Endodermal cell (in vitro differentiated cells): ENCODE results near the gene CD180. TPM values are rescaled to one million over a fixed set of nuclear protein-coding genes. Genes with fewer than 3 reads are reported as not detected.

ENCODE experiments used
- DNase-seq: peaks from one replicate; pipeline ENCODE4 v3.0.0-alpha.2; 2017
- H3K27ac ChIP-seq: 2 replicates; pipeline ENCODE4 v1.5.1; 2013; ENCODE audit warnings: mild to moderate bottlenecking, low read depth, low read length, moderate library complexity
- H3K27me3 ChIP-seq: 2 replicates; pipeline ENCODE4 v1.6.1; 2013; ENCODE audit warnings: mild to moderate bottlenecking, low read length, moderate library complexity; ENCODE audit not compliant: insufficient read depth, control insufficient read depth, poor library complexity, severe bottlenecking
- H3K36me3 ChIP-seq: 2 replicates; pipeline ENCODE4 v1.7.0; 2013; ENCODE audit warnings: mild to moderate bottlenecking, low read length, moderate library complexity; ENCODE audit not compliant: control insufficient read depth, insufficient read depth
- H3K4me1 ChIP-seq: one replicate; pipeline ENCODE4 v1.7.0; 2013; ENCODE audit warnings: low read length; ENCODE audit not compliant: control insufficient read depth, insufficient read depth
- H3K4me3 ChIP-seq: 2 replicates; pipeline ENCODE4 v1.5.1; 2013; ENCODE audit warnings: mild to moderate bottlenecking, low read length, moderate library complexity
- H3K9ac ChIP-seq: 2 replicates; pipeline ENCODE4 v1.6.1; 2013; ENCODE audit warnings: mild to moderate bottlenecking, low read length, moderate library complexity; ENCODE audit not compliant: poor library complexity, severe bottlenecking; ENCODE audit errors: extremely low read depth
- H3K9me3 ChIP-seq: 2 replicates; pipeline ENCODE4 v1.6.1; 2013; ENCODE audit warnings: mild to moderate bottlenecking, low read length, moderate library complexity; ENCODE audit not compliant: control insufficient read depth
- H3K27ac Mint-ChIP-seq: 2 replicates; pipeline ENCODE4 v1.8.0; 2020; ENCODE audit warnings: mixed read lengths
- H3K27me3 Mint-ChIP-seq: 2 replicates; pipeline ENCODE4 v1.8.0; 2021; ENCODE audit warnings: mild to moderate bottlenecking, mixed read lengths; ENCODE audit not compliant: insufficient read depth
- H3K36me3 Mint-ChIP-seq: 2 replicates; pipeline ENCODE4 v1.8.0; 2020; ENCODE audit warnings: low read depth, mixed read lengths
- H3K4me1 Mint-ChIP-seq: 2 replicates; pipeline ENCODE4 v1.8.0; 2020; ENCODE audit warnings: mixed read lengths
- H3K4me3 Mint-ChIP-seq: 2 replicates; pipeline ENCODE4 v1.8.0; 2020; ENCODE audit warnings: mild to moderate bottlenecking, moderate library complexity, mixed read lengths
- H3K9me3 Mint-ChIP-seq: 2 replicates; pipeline ENCODE4 v1.8.0; 2020; ENCODE audit warnings: mild to moderate bottlenecking, mixed read lengths
- WGBS, 2 experiments: methylation state at CpG; one replicate each; pipeline versions ENCODE4 v1.1.5 to v1.1.7; 2013; ENCODE audit warnings: missing lambda C conversion rate in 2 of 2, mixed read lengths in 1 of 2; ENCODE audit not compliant: insufficient coverage in 1 of 2, insufficient read length in 1 of 2; 5-methylcytosine and 5-hydroxymethylcytosine counted together
- total RNA-seq, 2 donors: library from RNA; stranded (reverse); fragmentation: NEBNext Ultra II Directional in 1 of 2; extraction: Animal tissue kit (Norgen Biotek cat#: 25700) in 1 of 2; gene quantifications; 2 replicates in 1 of 2; 3 replicates in 1 of 2; pipeline ENCODE4 v1.2.1, GENCODE V29; 2021
- TF ChIP-seq, protein P1 (sequence below): fragments of 200-600 bp; sonication (generic); conservative IDR thresholded peaks from 2 replicates; pipeline ENCODE4 v1.5.0; 2021; ENCODE audit warnings: antibody characterized with exemption, mild to moderate bottlenecking

Gene CD180
- total RNA-seq, 2 donors from 2014 or later = not detected

DNA sequence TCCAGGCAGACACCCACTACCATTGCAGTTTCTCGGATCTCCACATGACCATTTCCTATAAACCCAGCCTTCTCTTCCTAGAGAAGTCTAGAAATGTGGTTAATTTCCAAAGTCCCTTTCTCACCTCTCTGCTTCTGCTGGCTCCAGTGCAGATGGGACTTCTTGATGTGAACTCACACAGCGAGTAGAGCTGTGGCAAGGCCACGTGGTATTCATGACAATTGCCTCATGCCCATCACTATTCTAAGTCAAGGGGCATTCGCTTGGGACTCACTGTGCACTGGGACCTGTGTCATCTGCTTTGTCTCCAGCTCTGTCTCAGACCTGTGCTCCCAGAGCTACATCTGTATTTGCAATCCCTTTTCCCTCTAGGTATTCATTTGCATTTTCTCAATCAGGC, 6.2 kb downstream of the CD180 start:
- Mint-ChIP-seq H3K4me3 (no peak overlapping the region), H3K4me1 (peaks cover 25% of the 10 kb centered on the region), H3K9me3 (peaks cover 15% of the 10 kb centered on the region), H3K27me3 (no peaks in the 10 kb centered on the region), H3K36me3 (peaks cover 2% of the 10 kb centered on the region), H3K27ac (peak overlapping the region; percentile 13)
- Histone ChIP-seq H3K4me1 (peaks cover 6% of the 10 kb centered on the region), H3K27ac (no peak overlapping the region), H3K36me3 (no peaks in the 10 kb centered on the region), H3K9ac (no peak overlapping the region), H3K27me3 (no peaks in the 10 kb centered on the region), H3K4me3 (no peak overlapping the region), H3K9me3 (peaks cover 16% of the 10 kb centered on the region)
- WGBS, 2 experiments = 92% methylated on average over 3 to 4 of the region's 4 CpGs
- DNase-seq = no peak
- TF ChIP-seq, protein P1, sequence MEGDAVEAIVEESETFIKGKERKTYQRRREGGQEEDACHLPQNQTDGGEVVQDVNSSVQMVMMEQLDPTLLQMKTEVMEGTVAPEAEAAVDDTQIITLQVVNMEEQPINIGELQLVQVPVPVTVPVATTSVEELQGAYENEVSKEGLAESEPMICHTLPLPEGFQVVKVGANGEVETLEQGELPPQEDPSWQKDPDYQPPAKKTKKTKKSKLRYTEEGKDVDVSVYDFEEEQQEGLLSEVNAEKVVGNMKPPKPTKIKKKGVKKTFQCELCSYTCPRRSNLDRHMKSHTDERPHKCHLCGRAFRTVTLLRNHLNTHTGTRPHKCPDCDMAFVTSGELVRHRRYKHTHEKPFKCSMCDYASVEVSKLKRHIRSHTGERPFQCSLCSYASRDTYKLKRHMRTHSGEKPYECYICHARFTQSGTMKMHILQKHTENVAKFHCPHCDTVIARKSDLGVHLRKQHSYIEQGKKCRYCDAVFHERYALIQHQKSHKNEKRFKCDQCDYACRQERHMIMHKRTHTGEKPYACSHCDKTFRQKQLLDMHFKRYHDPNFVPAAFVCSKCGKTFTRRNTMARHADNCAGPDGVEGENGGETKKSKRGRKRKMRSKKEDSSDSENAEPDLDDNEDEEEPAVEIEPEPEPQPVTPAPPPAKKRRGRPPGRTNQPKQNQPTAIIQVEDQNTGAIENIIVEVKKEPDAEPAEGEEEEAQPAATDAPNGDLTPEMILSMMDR = no peak

DNA sequence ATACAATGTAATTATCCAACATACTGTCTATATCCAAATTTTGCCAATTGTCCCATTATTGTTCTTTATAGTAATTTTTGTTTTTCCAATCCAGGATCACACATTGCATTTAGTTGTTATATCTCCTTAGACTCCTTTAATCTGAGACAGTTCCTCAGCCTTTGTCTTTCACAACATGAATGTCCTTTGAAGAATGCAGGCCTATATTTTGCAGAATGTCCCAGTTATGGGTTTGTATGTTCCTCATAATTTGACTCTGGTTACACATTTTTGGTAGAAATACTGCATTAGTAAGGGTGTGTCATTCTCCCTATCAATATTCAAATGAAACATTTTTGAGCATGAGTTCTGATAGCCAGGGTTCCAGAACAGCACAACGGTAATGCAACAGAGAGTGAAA, 6.7 kb downstream of the CD180 start:
- peaks cover 15% of the 10 kb centered on the region for H3K9me3 Mint-ChIP-seq
- H3K27me3 Mint-ChIP-seq = no peaks in the 10 kb centered on the region
- H3K4me1 Mint-ChIP-seq = peaks cover 25% of the 10 kb centered on the region
- Histone ChIP-seq H3K9ac (no peak overlapping the region), H3K36me3 (no peaks in the 10 kb centered on the region), H3K4me3 (no peak overlapping the region), H3K27ac (no peak overlapping the region), H3K27me3 (no peaks in the 10 kb centered on the region), H3K4me1 (peaks cover 6% of the 10 kb centered on the region), H3K9me3 (peaks cover 16% of the 10 kb centered on the region)
- H3K4me3 Mint-ChIP-seq = no peak overlapping the region
- 94% methylated on average over 1 of the region's 1 CpG; no CpG with 5 or more reads in 1 of the 2 experiments for WGBS, 2 experiments
- no peak overlapping the region for H3K27ac Mint-ChIP-seq
- H3K36me3 Mint-ChIP-seq = peaks cover 2% of the 10 kb centered on the region
- DNase-seq = no peak
- TF ChIP-seq, protein P1 = no peak

- Mint-ChIP-seq H3K4me3 (no peak overlapping the region), H3K9me3 (peaks cover 15% of the 10 kb centered on the region), H3K27me3 (no peaks in the 10 kb centered on the region), H3K27ac (no peak overlapping the region), H3K4me1 (peaks cover 25% of the 10 kb centered on the region), H3K36me3 (peaks cover 2% of the 10 kb centered on the region)
- no peak for DNase-seq
- Histone ChIP-seq H3K4me3 (no peak overlapping the region), H3K9ac (no peak overlapping the region), H3K4me1 (peaks cover 6% of the 10 kb centered on the region), H3K36me3 (no peaks in the 10 kb centered on the region), H3K27me3 (no peaks in the 10 kb centered on the region), H3K9me3 (peaks cover 16% of the 10 kb centered on the region), H3K27ac (no peak overlapping the region)
- TF ChIP-seq, protein P1 = no peak
- WGBS, 2 experiments = 93 to 100% methylated on average over 3 of the region's 3 CpGs
These were observed 7.6 kb downstream of the CD180 start for GRCh38 chr5:67189079-67189354.
